Measurements from ENCODE around the gene TBC1D30. TPM values are rescaled to one million over a fixed set of nuclear protein-coding genes. Genes with fewer than 3 reads are reported as not detected.

TBC1D30 gene
- total RNA-seq, 4 donors from 2014 or later: 1.9 to 4.0 (median 2.7) TPM

DNA sequence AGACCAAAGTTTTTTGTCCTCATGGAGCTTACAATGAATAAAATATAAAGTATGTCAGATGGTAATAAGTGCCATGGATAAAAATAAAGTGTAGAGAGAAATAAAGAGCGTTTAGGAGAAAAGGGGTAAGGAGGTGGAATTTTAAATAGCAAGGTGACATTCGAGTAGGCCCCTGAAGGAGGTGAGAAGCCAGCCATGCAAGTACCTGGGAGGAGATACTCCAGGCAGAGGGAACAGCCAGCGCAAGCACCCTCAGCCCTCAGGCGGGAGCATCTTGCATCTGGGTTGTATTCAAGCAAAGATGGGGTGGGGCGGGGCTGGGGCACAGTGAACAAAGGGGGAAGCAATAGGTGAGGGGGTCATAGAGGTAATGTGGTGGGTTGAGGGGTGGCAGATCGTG, 4.3 kb downstream of the TBC1D30 start:
- Histone ChIP-seq H3K27ac (replicated peaks in 1 of 4) (no peak overlapping the region), H3K27me3 (peaks cover 0 to 55% (median 35%) of the 10 kb centered on the region in 4 donors), H3K9me3 (peaks cover 0 to 9% (median 0%) of the 10 kb centered on the region in 4 donors), H3K4me3 (no peak overlapping the region), H3K4me1 (peaks cover 20 to 28% (median 27%) of the 10 kb centered on the region in 4 donors), H3K36me3 (no peaks in the 10 kb centered on the region)
- TF ChIP-seq EP300 (IDR thresholded peaks at IDR 0.05): no peak
- TF ChIP-seq, protein P1, sequence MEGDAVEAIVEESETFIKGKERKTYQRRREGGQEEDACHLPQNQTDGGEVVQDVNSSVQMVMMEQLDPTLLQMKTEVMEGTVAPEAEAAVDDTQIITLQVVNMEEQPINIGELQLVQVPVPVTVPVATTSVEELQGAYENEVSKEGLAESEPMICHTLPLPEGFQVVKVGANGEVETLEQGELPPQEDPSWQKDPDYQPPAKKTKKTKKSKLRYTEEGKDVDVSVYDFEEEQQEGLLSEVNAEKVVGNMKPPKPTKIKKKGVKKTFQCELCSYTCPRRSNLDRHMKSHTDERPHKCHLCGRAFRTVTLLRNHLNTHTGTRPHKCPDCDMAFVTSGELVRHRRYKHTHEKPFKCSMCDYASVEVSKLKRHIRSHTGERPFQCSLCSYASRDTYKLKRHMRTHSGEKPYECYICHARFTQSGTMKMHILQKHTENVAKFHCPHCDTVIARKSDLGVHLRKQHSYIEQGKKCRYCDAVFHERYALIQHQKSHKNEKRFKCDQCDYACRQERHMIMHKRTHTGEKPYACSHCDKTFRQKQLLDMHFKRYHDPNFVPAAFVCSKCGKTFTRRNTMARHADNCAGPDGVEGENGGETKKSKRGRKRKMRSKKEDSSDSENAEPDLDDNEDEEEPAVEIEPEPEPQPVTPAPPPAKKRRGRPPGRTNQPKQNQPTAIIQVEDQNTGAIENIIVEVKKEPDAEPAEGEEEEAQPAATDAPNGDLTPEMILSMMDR (IDR thresholded peaks at IDR 0.05): no peak
- TF ChIP-seq POLR2A (IDR thresholded peaks at IDR 0.05; ENCODE audit: low read depth): no peak
- no peak for TF ChIP-seq POLR2AphosphoS5 (IDR thresholded peaks at IDR 0.05)
- WGBS: 82% methylated on average over 6 of the region's 6 CpGs
- peak; percentile 24 for DNase-seq (ENCODE audit: extremely low spot score)
- intact Hi-C loops (cut with DNase I): no loop called here

DNA sequence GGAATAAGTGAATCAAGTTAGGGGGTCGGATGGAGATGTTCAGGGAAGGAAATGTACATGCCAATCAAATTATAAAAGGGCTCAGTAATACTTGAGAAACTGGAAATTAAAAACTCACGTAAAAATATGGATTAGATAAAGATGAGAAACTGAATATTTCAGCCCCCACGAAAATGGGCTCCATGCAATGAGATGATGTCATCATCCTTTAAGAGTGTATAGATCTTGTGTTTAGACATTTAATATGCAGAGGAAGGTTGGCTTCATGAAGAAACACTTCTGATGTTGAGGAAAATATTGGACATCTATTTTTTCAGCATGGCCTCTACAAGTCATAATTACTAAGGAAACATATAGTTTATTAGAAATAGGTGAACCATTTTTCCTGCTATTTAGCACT, 9.5 kb downstream of the TBC1D30 start:
- TF ChIP-seq EP300 (IDR thresholded peaks at IDR 0.05): no peak
- Histone ChIP-seq H3K9me3 (peaks cover 0 to 9% (median 0%) of the 10 kb centered on the region in 4 donors), H3K36me3 (no peaks in the 10 kb centered on the region), H3K4me1 (no peaks in the 10 kb centered on the region), H3K4me3 (no peak overlapping the region), H3K27ac (replicated peaks in 1 of 4) (no peak overlapping the region), H3K27me3 (peaks cover 0 to 5% (median 0%) of the 10 kb centered on the region in 4 donors)
- WGBS: 69% methylated on average over 3 of the region's 3 CpGs
- intact Hi-C loops (cut with DNase I): no loop called here
- DNase-seq (ENCODE audit: extremely low spot score): no peak

DNA sequence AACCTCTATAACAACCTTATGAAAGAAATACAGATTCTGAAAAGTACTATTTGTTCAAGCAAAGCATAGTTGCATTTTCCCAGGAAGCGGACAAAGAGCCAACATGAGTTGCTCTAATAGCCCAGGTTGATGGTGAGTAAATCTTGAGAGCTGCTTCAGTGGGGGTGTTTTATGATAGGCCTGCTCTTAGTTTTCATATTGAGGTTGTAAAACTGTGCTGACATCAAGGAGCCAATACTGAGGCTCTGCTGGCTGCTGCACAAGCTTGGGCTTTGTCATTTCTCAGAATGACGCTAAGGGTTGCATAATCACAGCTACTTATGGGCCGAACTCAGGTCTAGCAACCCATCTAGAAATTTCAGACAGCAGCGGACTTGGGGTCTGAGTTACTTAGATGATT, 11.5 kb downstream of the TBC1D30 start:
- no peaks in the 10 kb centered on the region for H3K36me3 ChIP-seq
- intact Hi-C loops (cut with DNase I): no loop called here
- no peak overlapping the region for H3K27ac ChIP-seq (replicated peaks in 1 of 4)
- WGBS: 94% methylated on average over 4 of the region's 4 CpGs
- no peaks in the 10 kb centered on the region for H3K27me3 ChIP-seq
- no peak for DNase-seq (ENCODE audit: extremely low spot score)
- H3K4me1 ChIP-seq: no peaks in the 10 kb centered on the region
- no peak overlapping the region for H3K4me3 ChIP-seq
- TF ChIP-seq POLR2A (IDR thresholded peaks at IDR 0.05; ENCODE audit: low read depth) (no peak), POLR2AphosphoS5 (IDR thresholded peaks at IDR 0.05) (no peak), EP300 (IDR thresholded peaks at IDR 0.05) (no peak)
- TF ChIP-seq, protein P1 (IDR thresholded peaks at IDR 0.05): no peak
- peaks cover 0 to 9% (median 0%) of the 10 kb centered on the region in 4 donors for H3K9me3 ChIP-seq

DNA sequence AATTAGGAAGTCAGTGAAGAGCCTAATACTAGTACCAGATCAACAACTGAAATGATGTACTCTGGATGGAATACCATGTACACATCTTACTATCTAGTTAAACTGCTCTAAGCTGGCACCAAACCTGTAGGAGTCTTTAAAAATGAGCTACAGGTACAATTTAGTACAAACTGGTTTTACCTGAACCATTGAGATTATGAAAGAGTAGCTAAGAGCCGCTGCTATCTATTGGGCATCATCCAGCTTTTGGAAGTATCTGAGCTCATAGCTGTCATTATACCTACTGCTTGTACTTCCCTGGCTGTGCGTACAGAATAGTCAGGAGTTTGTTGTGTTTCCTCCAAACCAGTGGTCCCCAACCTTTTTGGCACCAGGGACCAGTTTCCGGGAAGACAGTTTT, 12.4 kb downstream of the TBC1D30 start:
- H3K36me3 ChIP-seq: no peaks in the 10 kb centered on the region
- no peaks in the 10 kb centered on the region for H3K4me1 ChIP-seq
- intact Hi-C loops (cut with DNase I): no loop called here
- no peak overlapping the region for H3K27ac ChIP-seq (replicated peaks in 1 of 4)
- no peak overlapping the region for H3K4me3 ChIP-seq
- no peak for DNase-seq (ENCODE audit: extremely low spot score)
- TF ChIP-seq, protein P1 (IDR thresholded peaks at IDR 0.05): no peak
- TF ChIP-seq EP300 (IDR thresholded peaks at IDR 0.05) (no peak), POLR2AphosphoS5 (IDR thresholded peaks at IDR 0.05) (no peak), POLR2A (IDR thresholded peaks at IDR 0.05; ENCODE audit: low read depth) (no peak)
- H3K27me3 ChIP-seq: no peaks in the 10 kb centered on the region
- WGBS: 92% methylated on average over 3 of the region's 3 CpGs
- peaks cover 0 to 9% (median 0%) of the 10 kb centered on the region in 4 donors for H3K9me3 ChIP-seq

DNA sequence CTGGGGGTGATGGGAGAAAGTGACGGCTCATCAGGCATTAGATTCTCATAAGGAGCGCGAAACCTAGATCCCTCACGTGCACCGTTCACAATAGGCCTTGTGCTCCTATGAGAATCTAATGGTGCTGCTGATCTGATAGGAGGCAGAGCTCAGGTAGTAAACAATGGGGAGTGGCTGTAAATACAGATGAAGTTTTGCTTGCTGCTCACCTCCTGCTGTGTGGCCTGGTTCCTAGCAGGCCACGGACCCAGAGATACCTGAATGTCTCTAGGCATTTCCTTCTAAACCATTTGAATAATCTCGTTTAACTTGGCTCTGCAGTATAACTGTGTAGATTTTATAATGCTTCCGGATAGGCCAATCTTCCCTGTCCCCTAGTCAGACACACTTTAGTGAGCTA, 13.0 kb downstream of the TBC1D30 start:
- H3K4me3 ChIP-seq: no peak overlapping the region
- no peak overlapping the region for H3K27ac ChIP-seq (replicated peaks in 1 of 4)
- 90% methylated on average over 8 of the region's 8 CpGs for WGBS

More for the DNA sequence above, 13.0 kb downstream of the TBC1D30 start:
- no peak for DNase-seq (ENCODE audit: extremely low spot score)
- H3K4me1 ChIP-seq: no peaks in the 10 kb centered on the region
- no peaks in the 10 kb centered on the region for H3K36me3 ChIP-seq
- intact Hi-C loops (cut with DNase I): no loop called here
- peaks cover 0 to 5% (median 0%) of the 10 kb centered on the region in 4 donors for H3K9me3 ChIP-seq
- no peaks in the 10 kb centered on the region for H3K27me3 ChIP-seq
- no peak for TF ChIP-seq EP300 (IDR thresholded peaks at IDR 0.05)
- TF ChIP-seq, protein P1 (IDR thresholded peaks at IDR 0.05): no peak
- no peak for TF ChIP-seq POLR2A (IDR thresholded peaks at IDR 0.05; ENCODE audit: low read depth)
- TF ChIP-seq POLR2AphosphoS5 (IDR thresholded peaks at IDR 0.05): no peak
